ENCODE measurements around the gene ANKRD63. TPM values are rescaled to one million over a fixed set of nuclear protein-coding genes. Genes with fewer than 3 reads are reported as not detected.

The ANKRD63 gene
- total and polyA plus RNA-seq, 2 of the 8 experiments (the other 6 are each of a cell fraction or from before 2014, with no cell fraction given) = 0.18 to 0.26 TPM

DNA sequence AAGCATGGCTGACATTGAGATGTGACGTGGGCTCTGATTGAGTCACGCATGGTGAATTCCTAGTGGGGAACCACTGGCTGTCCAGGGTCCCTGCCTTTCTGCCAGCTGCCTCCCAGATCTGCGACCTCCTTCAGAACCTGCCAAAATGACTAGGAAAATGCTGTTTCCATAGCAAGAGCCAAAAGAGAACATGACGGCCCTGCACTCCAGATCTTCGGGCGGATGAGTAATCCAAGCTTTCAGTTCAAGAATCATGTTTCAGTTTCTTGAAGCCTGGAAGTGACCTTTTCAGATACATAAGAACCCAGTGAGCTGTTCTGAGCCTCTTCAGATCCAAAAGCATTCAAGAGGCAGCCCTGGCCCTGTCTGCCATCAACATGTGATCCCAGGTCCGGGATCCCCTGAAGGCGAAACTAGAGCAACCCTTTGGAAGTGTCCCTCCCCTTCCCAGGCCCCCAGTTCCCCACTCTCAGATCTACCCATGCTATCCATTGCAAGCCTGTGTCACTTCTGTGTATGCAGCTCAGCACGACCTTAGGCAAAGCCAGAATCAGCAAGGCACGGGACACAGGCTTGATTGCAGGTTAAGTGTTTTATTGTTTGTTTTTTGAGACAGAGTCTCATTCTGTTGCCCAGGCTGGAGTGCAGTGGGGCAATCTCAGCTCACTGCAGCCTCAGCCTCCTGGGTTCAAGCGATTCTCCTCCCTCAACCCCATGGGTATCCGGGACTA lies 19.7 kb downstream of the ANKRD63 start:
- H3K4me3 ChIP-seq (ENCODE audit: extremely low read depth in 1 of 4, insufficient read depth in 2 of 4, low read depth in 3 of 4, low read length in 4 of 4) = no peak overlapping the region
- peaks cover 0 to 6% (median 0%) of the 10 kb centered on the region in 4 experiments; a peak in 1 of 8 replicates for H3K36me3 ChIP-seq (ENCODE audit: control insufficient read depth in 2 of 4, insufficient read depth in 4 of 4, low read length in 3 of 4)
- 93% methylated on average over 12 of the region's 12 CpGs; no CpG with 5 or more reads in 1 of the 2 experiments for WGBS, 2 experiments (ENCODE audit: extremely low coverage in 1 of 2, insufficient coverage in 1 of 2, insufficient read length in 1 of 2, insufficient replicate concordance in 2 of 2, low coverage in 1 of 2, low lambda C conversion rate in 2 of 2, missing lambda C conversion rate in 1 of 2)
- H4K8ac ChIP-seq (ENCODE audit: extremely low read depth, insufficient read depth, low read length) = no peak overlapping the region
- no peak overlapping the region for H3K4ac ChIP-seq (replicated peaks; ENCODE audit: insufficient read length, low read depth, low read length)
- H3K14ac ChIP-seq (ENCODE audit: insufficient read length) = no peak overlapping the region
- H2AK5ac ChIP-seq (ENCODE audit: low read depth, low read length) = no peak overlapping the region
- H4K91ac ChIP-seq (replicated peaks; ENCODE audit: insufficient read length, low read length) = no peak overlapping the region
- no peak overlapping the region for H3K56ac ChIP-seq (replicated peaks; ENCODE audit: insufficient read length, low read depth, low read length)
- H4K5ac ChIP-seq (ENCODE audit: insufficient read length, low read depth, low read length) = no peak overlapping the region
- no peak overlapping the region for H2BK120ac ChIP-seq (replicated peaks; ENCODE audit: low read depth, low read length)
- DNase-seq (ENCODE audit: low read depth in 1 of 2, low spot score in 2 of 2) (no peak), FAIRE-seq (no peak)
- POLR2A ChIA-PET (ENCODE audit: partially characterized antibody) = interaction anchor here (1.0 to 2.9 kb wide), 4 partner anchors 10 to 34 kb away, joined by 3 to 13 read pairs (median 4); partner anchors contain the start of gene PAK6
- H3K79me1 ChIP-seq (ENCODE audit: low read depth, low read length) = no peaks in the 10 kb centered on the region
- no peak overlapping the region for H3K9ac ChIP-seq (replicated peaks in 1 of 4; ENCODE audit: extremely low read depth in 1 of 4, low read depth in 3 of 4, low read length in 3 of 4)
- no peak overlapping the region for H3K18ac ChIP-seq (ENCODE audit: extremely low read depth, low read length)
- H3K4me1 ChIP-seq (replicated peaks in 1 of 4; ENCODE audit: control insufficient read depth in 3 of 4, insufficient read depth in 4 of 4, low read length in 3 of 4) = peaks cover 0 to 14% (median 7%) of the 10 kb centered on the region in 4 experiments; a peak in 6 of 7 replicates
- no peak overlapping the region for H2AFZ ChIP-seq (ENCODE audit: low read length)
- no peaks in the 10 kb centered on the region for H3K27me3 ChIP-seq (replicated peaks in 1 of 4; ENCODE audit: control insufficient read depth in 3 of 4, extremely low read depth in 1 of 4, insufficient read depth in 3 of 4, low read length in 3 of 4)
- H3K9me3 ChIP-seq (ENCODE audit: insufficient read depth in 2 of 2, low read depth in 1 of 2, low read length in 1 of 2) = no peaks in the 10 kb centered on the region
- H3K23me2 ChIP-seq (ENCODE audit: low read depth, low read length) = no peaks in the 10 kb centered on the region
- H2BK5ac ChIP-seq (ENCODE audit: low read depth, low read length) = no peak overlapping the region
- no peaks in the 10 kb centered on the region for H4K20me1 ChIP-seq (replicated peaks in 1 of 2; ENCODE audit: control insufficient read depth in 1 of 2, insufficient read depth in 2 of 2, low read length in 2 of 2)
- H3K27ac ChIP-seq (ENCODE audit: low read depth, low read length) = no peak overlapping the region
- no peak overlapping the region for H2BK12ac ChIP-seq (ENCODE audit: low read depth, low read length)
- H3K79me2 ChIP-seq (ENCODE audit: control insufficient read depth in 1 of 2, insufficient read depth in 2 of 2, low read length in 2 of 2) = no peaks in the 10 kb centered on the region
- TF ChIP-seq YY1 (IDR thresholded peaks at IDR 0.05; ENCODE audit: low read depth, low read length) (no peak), RXRA (IDR thresholded peaks at IDR 0.05; ENCODE audit: insufficient read depth, low read depth, low read length) (no peak), EP300 (IDR thresholded peaks at IDR 0.05; ENCODE audit: borderline replicate concordance in 1 of 2, low read depth in 2 of 2, low read length in 2 of 2) (no peak), CTBP2 (IDR thresholded peaks at IDR 0.05; ENCODE audit: borderline replicate concordance, insufficient read depth, insufficient read length, low read length) (no peak), JUN (IDR thresholded peaks at IDR 0.05; ENCODE audit: low read depth, low read length) (no peak)
- TF ChIP-seq, protein P1, sequence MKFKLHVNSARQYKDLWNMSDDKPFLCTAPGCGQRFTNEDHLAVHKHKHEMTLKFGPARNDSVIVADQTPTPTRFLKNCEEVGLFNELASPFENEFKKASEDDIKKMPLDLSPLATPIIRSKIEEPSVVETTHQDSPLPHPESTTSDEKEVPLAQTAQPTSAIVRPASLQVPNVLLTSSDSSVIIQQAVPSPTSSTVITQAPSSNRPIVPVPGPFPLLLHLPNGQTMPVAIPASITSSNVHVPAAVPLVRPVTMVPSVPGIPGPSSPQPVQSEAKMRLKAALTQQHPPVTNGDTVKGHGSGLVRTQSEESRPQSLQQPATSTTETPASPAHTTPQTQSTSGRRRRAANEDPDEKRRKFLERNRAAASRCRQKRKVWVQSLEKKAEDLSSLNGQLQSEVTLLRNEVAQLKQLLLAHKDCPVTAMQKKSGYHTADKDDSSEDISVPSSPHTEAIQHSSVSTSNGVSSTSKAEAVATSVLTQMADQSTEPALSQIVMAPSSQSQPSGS (IDR thresholded peaks at IDR 0.05; ENCODE audit: low read length) = no peak
- H3K4me2 ChIP-seq (ENCODE audit: insufficient read depth in 1 of 2, low read depth in 2 of 2, low read length in 2 of 2) = no peak overlapping the region
- CTCF ChIA-PET (ENCODE audit: partially characterized antibody) = interaction anchor here (0.7 to 46.3 kb wide), 8 partner anchors 4 to 75 kb away, joined by 3 to 1340 read pairs (median 8); partner anchors contain the start of genes ANKRD63, PAK6 and PLCB2
- H2BK20ac ChIP-seq (ENCODE audit: low read length) = no peak overlapping the region
- H3K23ac ChIP-seq (ENCODE audit: insufficient read length) = no peak overlapping the region
- 0 out of 2 replicates have a peak overlapping the region, but pooled peaks have one; percentile 46 for H2BK15ac ChIP-seq (ENCODE audit: low read length)

Measured in H1 (cell line).